Endothelial cell of umbilical vein (primary cell): ENCODE measurements around the gene VPS51. TPM values are rescaled to one million over a fixed set of nuclear protein-coding genes. Genes with fewer than 3 reads are reported as not detected.

Experiments
- BruUV-seq: library from RNA; stranded (reverse); fragments of 400-500 nt; replicated peaks from 2 replicates; lab custom pipeline; 2021; lab: Mats Ljungman, UMichigan
- CTCF ChIA-PET: fragments of 300-600, 350-600 bp; sonication (Branson Sonifier 250); formaldehyde crosslinking; loops from one replicate; lab custom pipeline; 2021; ENCODE audit warnings: antibody characterized with exemption, inconsistent platforms; lab: Charles Lee
- POLR2A ChIA-PET: fragments of 300-600, 350-600 bp; sonication (Branson Sonifier 250); formaldehyde crosslinking; loops from one replicate; lab custom pipeline; 2021; ENCODE audit warnings: antibody characterized with exemption, inconsistent platforms; lab: Charles Lee
- DNase-seq: peaks from one replicate; pipeline ENCODE4 v3.0.0-alpha.2; 2011; ENCODE audit warnings: low read depth, low spot score
- FAIRE-seq: peaks from 2 replicates; lab custom pipeline; 2011; peaks lifted over from hg19 to GRCh38; lab: Jason Lieb, UNC
- H2AFZ ChIP-seq: 2 replicates; pipeline ENCODE4 v1.6.0; 2012; ENCODE audit warnings: low read depth, low read length, control low read depth, inconsistent platforms
- H3K27ac ChIP-seq: 2 replicates; pipeline ENCODE4 v1.5.1; 2011; ENCODE audit warnings: low read depth, mild to moderate bottlenecking, control low read depth, low read length, moderate library complexity; ENCODE audit not compliant: insufficient read depth
- H3K27me3 ChIP-seq, 2 experiments: 2 replicates each; pipeline versions ENCODE4 v1.6.0 to v1.6.1; 2011; ENCODE audit warnings: low read length in 2 of 2, mixed read lengths in 1 of 2; ENCODE audit not compliant: control insufficient read depth in 2 of 2, insufficient read depth in 2 of 2
- H3K36me3 ChIP-seq, 2 experiments: 2 replicates in 1 of 2; 3 replicates in 1 of 2; pipeline ENCODE4 v1.5.1; 2011; ENCODE audit warnings: low read length in 2 of 2, mild to moderate bottlenecking in 1 of 2, moderate library complexity in 1 of 2; ENCODE audit not compliant: control insufficient read depth in 2 of 2, insufficient read depth in 2 of 2; ENCODE audit errors: extremely low read depth in 1 of 2
- H3K4me1 ChIP-seq: 3 replicates; pipeline ENCODE4 v1.5.1; 2011; ENCODE audit warnings: mild to moderate bottlenecking, low read length; ENCODE audit not compliant: control insufficient read depth, insufficient read depth; ENCODE audit errors: extremely low read depth
- H3K4me2 ChIP-seq: 2 replicates; pipeline ENCODE4 v1.6.1; 2011; ENCODE audit warnings: low read length, control low read depth, mixed read lengths; ENCODE audit not compliant: insufficient read depth
- H3K4me3 ChIP-seq, 3 experiments: fragments of 200-600 bp in 1 of 3; sonication (generic), shearing (Covaris generic) in 1 of 3; replicated peaks in 1 of 3; 2 replicates each; pipeline ENCODE4 v1.5.1; 2011 to 2016; ENCODE audit warnings: control low read depth in 3 of 3, low read length in 3 of 3, mild to moderate bottlenecking in 2 of 3, inconsistent platforms in 1 of 3, low read depth in 1 of 3, moderate library complexity in 1 of 3; ENCODE audit not compliant: insufficient read depth in 1 of 3
- H3K79me2 ChIP-seq: 2 replicates; pipeline ENCODE4 v1.6.0; 2012; ENCODE audit warnings: low read length, inconsistent platforms; ENCODE audit not compliant: control insufficient read depth, insufficient read depth
- H3K9ac ChIP-seq: replicated peaks from 2 replicates; pipeline ENCODE3; 2011; ENCODE audit warnings: low read length, control low read depth; ENCODE audit not compliant: insufficient read depth; ENCODE audit errors: extremely low read depth
- H3K9me1 ChIP-seq: replicated peaks from 3 replicates; pipeline ENCODE4 v1.6.0; 2011; ENCODE audit warnings: mild to moderate bottlenecking, low read length; ENCODE audit not compliant: control insufficient read depth, insufficient read depth; ENCODE audit errors: extremely low read depth
- H3K9me3 ChIP-seq: replicated peaks from 2 replicates; pipeline ENCODE4 v1.5.1; 2012; ENCODE audit warnings: low read length, inconsistent platforms; ENCODE audit not compliant: control insufficient read depth, insufficient read depth
- H4K20me1 ChIP-seq: replicated peaks from 2 replicates; pipeline ENCODE3; 2011; ENCODE audit warnings: mild to moderate bottlenecking, low read length; ENCODE audit not compliant: control insufficient read depth, insufficient read depth; ENCODE audit errors: extremely low read depth
- EZH2 ChIP-seq: IDR thresholded peaks from 2 replicates; pipeline ENCODE4 v1.6.1; 2012; ENCODE audit warnings: borderline replicate concordance, low read depth, mild to moderate bottlenecking, moderate library complexity, low read length, inconsistent platforms; ENCODE audit not compliant: severe bottlenecking
- FOS ChIP-seq: IDR thresholded peaks from 2 replicates; pipeline ENCODE4 v1.6.1; 2011; ENCODE audit warnings: mild to moderate bottlenecking, low read length, moderate library complexity, borderline replicate concordance; ENCODE audit not compliant: insufficient read depth
- GATA2 ChIP-seq: IDR thresholded peaks from 2 replicates; pipeline ENCODE4 v1.7.0; 2011; ENCODE audit warnings: low read depth, mild to moderate bottlenecking, moderate library complexity, mixed read lengths, low read length; ENCODE audit not compliant: insufficient read length, insufficient read depth
- JUN ChIP-seq: IDR thresholded peaks from 2 replicates; pipeline ENCODE4 v1.6.1; 2011; ENCODE audit warnings: borderline replicate concordance, low read depth; ENCODE audit not compliant: insufficient read length, insufficient read depth
- MYC ChIP-seq: IDR thresholded peaks from one replicate; pipeline ENCODE4 v1.6.1; 2011; ENCODE audit warnings: mild to moderate bottlenecking, low read depth, low read length
- POLR2A ChIP-seq: IDR thresholded peaks from 2 replicates; pipeline ENCODE4 v1.6.1; 2012; ENCODE audit warnings: low read depth, mild to moderate bottlenecking, control low read depth, low read length
- POLR2AphosphoS5 ChIP-seq: IDR thresholded peaks from 2 replicates; pipeline ENCODE4 v1.6.1; 2012; ENCODE audit warnings: low read depth, mild to moderate bottlenecking, control low read depth, low read length, moderate library complexity; ENCODE audit not compliant: insufficient read depth
- dilution Hi-C: fragments of 300-500 bp; cut with MboI; formaldehyde crosslinking; loops from one replicate; pipeline ENCODE4 v1.15.0; 2019; ENCODE audit warnings: low sequenced_read_pairs; ENCODE audit not compliant: extremely low pct_ligation_motif_present
- intact Hi-C: fragments of 100-400 bp; cut with micrococcal nuclease; formaldehyde crosslinking; loops from one replicate; pipeline ENCODE4 v1.10.0; 2022
- polyA plus RNA-seq, 4 experiments: library from polyadenylated mRNA; depleted of rRNA in 3 of 4; stranded (reverse) in 3 of 4; unstranded in 1 of 4; fragments of >200 nt; gene quantifications; 2 replicates each; pipeline versions ENCODE4 v1.2.1 to v1.2.3, GENCODE V29; 2011 to 2012; ENCODE audit warnings: missing spikeins in 1 of 4
- total RNA-seq: library from RNA; stranded (reverse); gene quantifications from 2 replicates; pipeline ENCODE4 v1.2.3, GENCODE V29; 2021
- TF ChIP-seq, protein P1 (sequence below): IDR thresholded peaks from 2 replicates; pipeline ENCODE4 v1.6.1; 2011; ENCODE audit not compliant: insufficient read depth, insufficient read length
- TF ChIP-seq, protein P2 (sequence below), 2 donors: IDR thresholded peaks; 1 replicate in 1 of 2; 2 replicates in 1 of 2; pipeline ENCODE4 v1.5.1; 2011; ENCODE audit warnings: low read length in 2 of 2, mild to moderate bottlenecking in 2 of 2, moderate library complexity in 2 of 2, control low read depth in 1 of 2, inconsistent platforms in 1 of 2, low read depth in 1 of 2; ENCODE audit not compliant: insufficient read depth in 1 of 2; ENCODE audit errors: extremely low read depth in 1 of 2

Gene VPS51
- total and polyA plus RNA-seq, 2 donors (not counting 3 experiments of a cell fraction or from before 2014, with no cell fraction given), result 108 to 146 TPM

DNA sequence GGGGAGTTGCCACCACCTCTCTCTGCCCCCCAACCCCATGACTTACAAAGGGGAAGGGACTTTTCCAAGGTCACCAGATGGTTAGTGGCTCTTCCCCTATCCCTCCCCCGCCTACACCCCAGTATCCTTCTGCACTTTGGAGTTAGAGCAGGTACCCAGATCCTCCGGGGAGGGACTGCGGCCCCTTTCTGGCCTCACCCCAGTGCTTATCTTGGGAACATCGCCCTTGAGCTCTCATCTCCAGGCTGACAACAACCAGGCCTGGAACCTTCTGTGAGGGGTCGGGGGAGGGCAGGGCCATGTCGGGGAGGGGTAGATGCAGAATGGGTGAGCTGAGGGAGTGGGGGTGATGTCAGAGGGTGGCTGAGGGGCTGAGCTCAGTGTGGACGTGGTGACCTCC, 30.2 kb upstream of the VPS51 start:
- ChIA-PET POLR2A (interaction anchor here (0.6 kb wide), 1 partner anchor 265 kb away, joined by 12 read pairs; no protein-coding TSS in a partner anchor), CTCF (no interaction called here)
- intact Hi-C loops (no loop called here), dilution Hi-C loops (no loop called here)
- FAIRE-seq (no peak), DNase-seq (no peak)
- TF ChIP-seq, protein P1, sequence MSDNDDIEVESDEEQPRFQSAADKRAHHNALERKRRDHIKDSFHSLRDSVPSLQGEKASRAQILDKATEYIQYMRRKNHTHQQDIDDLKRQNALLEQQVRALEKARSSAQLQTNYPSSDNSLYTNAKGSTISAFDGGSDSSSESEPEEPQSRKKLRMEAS, result no peak
- TF ChIP-seq POLR2AphosphoS5, result no peak
- TF ChIP-seq GATA2, result no peak
- TF ChIP-seq FOS, result no peak
- no peak for TF ChIP-seq POLR2A
- TF ChIP-seq JUN, result no peak
- TF ChIP-seq EZH2, result no peak
- TF ChIP-seq, protein P2, sequence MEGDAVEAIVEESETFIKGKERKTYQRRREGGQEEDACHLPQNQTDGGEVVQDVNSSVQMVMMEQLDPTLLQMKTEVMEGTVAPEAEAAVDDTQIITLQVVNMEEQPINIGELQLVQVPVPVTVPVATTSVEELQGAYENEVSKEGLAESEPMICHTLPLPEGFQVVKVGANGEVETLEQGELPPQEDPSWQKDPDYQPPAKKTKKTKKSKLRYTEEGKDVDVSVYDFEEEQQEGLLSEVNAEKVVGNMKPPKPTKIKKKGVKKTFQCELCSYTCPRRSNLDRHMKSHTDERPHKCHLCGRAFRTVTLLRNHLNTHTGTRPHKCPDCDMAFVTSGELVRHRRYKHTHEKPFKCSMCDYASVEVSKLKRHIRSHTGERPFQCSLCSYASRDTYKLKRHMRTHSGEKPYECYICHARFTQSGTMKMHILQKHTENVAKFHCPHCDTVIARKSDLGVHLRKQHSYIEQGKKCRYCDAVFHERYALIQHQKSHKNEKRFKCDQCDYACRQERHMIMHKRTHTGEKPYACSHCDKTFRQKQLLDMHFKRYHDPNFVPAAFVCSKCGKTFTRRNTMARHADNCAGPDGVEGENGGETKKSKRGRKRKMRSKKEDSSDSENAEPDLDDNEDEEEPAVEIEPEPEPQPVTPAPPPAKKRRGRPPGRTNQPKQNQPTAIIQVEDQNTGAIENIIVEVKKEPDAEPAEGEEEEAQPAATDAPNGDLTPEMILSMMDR (IDR thresholded peaks at IDR 0.05; ENCODE audit: extremely low read depth in 1 of 2, insufficient read depth in 1 of 2, low read depth in 1 of 2, low read length in 2 of 2), result no peak
- no peak for TF ChIP-seq MYC
- no peaks in the 10 kb centered on the region for H3K9me1 ChIP-seq
- H3K36me3 ChIP-seq, result no peaks in the 10 kb centered on the region
- no TSS peak for BruUV-seq
- no peak overlapping the region for H3K9ac ChIP-seq
- no peaks in the 10 kb centered on the region for H4K20me1 ChIP-seq
- no peaks in the 10 kb centered on the region for H3K4me1 ChIP-seq
- H3K4me3 ChIP-seq, result no peak overlapping the region
- no peak overlapping the region for H2AFZ ChIP-seq
- no peaks in the 10 kb centered on the region for H3K9me3 ChIP-seq
- no peaks in the 10 kb centered on the region for H3K79me2 ChIP-seq
- H3K27ac ChIP-seq, result no peak overlapping the region
- H3K27me3 ChIP-seq, result no peaks in the 10 kb centered on the region
- no peak overlapping the region for H3K4me2 ChIP-seq
